ENCODE data around the gene MATN1. TPM values are rescaled to one million over a fixed set of nuclear protein-coding genes. Genes with fewer than 3 reads are reported as not detected.

Gene MATN1
- total RNA-seq, 1 experiment from 2014 or later, result 0.47 TPM

DNA sequence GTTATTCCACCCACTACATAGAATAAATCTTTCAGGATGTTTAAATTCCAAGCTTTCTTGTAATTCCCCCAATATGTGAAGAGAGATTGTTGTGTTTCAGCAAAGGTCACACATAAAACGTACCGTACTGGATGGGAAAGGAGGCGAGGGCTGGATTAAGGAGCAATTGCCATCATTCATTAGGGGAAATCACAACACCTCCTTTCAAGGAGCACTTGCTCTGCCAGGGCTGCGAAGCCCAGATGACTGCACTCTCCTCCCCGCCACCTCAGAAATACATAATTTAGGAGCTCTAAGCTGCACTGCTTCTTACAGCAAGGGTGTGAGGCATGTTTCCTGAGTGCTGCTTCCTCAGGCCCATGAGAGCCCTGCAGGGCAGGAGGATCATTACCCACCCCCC lies 29.6 kb downstream of the MATN1 start:
- Mint-ChIP-seq H3K27me3 (ENCODE audit: insufficient read depth, unreplicated experiment) (no peaks in the 10 kb centered on the region), H3K36me3 (ENCODE audit: insufficient read depth, unreplicated experiment) (no peaks in the 10 kb centered on the region), H3K9me3 (ENCODE audit: unreplicated experiment) (no peaks in the 10 kb centered on the region), H3K4me1 (ENCODE audit: insufficient read depth, unreplicated experiment) (peaks cover 13% of the 10 kb centered on the region), H3K27ac (ENCODE audit: low read depth, unreplicated experiment) (no peak overlapping the region), H3K4me3 (ENCODE audit: unreplicated experiment) (no peak overlapping the region)
- DNase-seq (ENCODE audit: unreplicated experiment), result no peak
- intact Hi-C loops (cut with micrococcal nuclease), result no loop called here
- TF ChIP-seq CTCF (IDR thresholded peaks at IDR 0.05; ENCODE audit: unreplicated experiment), result no peak
- CTCF ChIA-PET, result no interaction called here
- BruUV-seq (replicated peaks), result no TSS peak
- POLR2A ChIA-PET, result no interaction called here

GRCh38 chr1:30693366-30693765 lies 30.0 kb downstream of the MATN1 start:
- H3K27ac Mint-ChIP-seq (ENCODE audit: low read depth, unreplicated experiment), result no peak overlapping the region
- no peak overlapping the region for H3K4me3 Mint-ChIP-seq (ENCODE audit: unreplicated experiment)
- no peaks in the 10 kb centered on the region for H3K36me3 Mint-ChIP-seq (ENCODE audit: insufficient read depth, unreplicated experiment)
- intact Hi-C loops (cut with micrococcal nuclease), result no loop called here
- ChIA-PET CTCF (no interaction called here), POLR2A (interaction anchor here (0.6 kb wide), 1 partner anchor 18 kb away, joined by 4 read pairs; no protein-coding TSS in a partner anchor)
- H3K4me1 Mint-ChIP-seq (ENCODE audit: insufficient read depth, unreplicated experiment), result peaks cover 13% of the 10 kb centered on the region
- no peaks in the 10 kb centered on the region for H3K27me3 Mint-ChIP-seq (ENCODE audit: insufficient read depth, unreplicated experiment)
- BruUV-seq (replicated peaks), result no TSS peak
- no peak for DNase-seq (ENCODE audit: unreplicated experiment)
- no peaks in the 10 kb centered on the region for H3K9me3 Mint-ChIP-seq (ENCODE audit: unreplicated experiment)
- TF ChIP-seq CTCF (IDR thresholded peaks at IDR 0.05; ENCODE audit: unreplicated experiment), result no peak

DNA sequence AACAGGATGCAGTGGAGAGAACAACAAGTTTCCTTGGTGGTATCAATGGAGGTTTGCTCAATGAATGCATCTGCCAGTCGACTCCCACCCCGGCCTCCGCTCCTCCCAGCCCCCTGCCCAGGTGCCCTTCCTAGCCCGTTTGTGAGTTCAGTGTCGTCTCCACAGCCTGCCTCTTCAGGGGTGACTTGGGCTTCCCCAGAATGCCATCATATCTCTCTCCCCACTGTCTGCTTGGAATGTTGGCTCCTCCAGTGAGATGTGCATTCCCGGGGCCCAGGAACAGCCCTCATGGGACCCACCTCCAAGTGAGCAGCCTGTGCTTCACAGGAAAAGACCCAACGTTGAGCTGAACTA lies 30.5 kb downstream of the MATN1 start:
- POLR2A ChIA-PET, result interaction anchor here (0.6 kb wide), 1 partner anchor 18 kb away, joined by 4 read pairs; no protein-coding TSS in a partner anchor
- Mint-ChIP-seq H3K9me3 (ENCODE audit: unreplicated experiment) (no peaks in the 10 kb centered on the region), H3K36me3 (ENCODE audit: insufficient read depth, unreplicated experiment) (no peaks in the 10 kb centered on the region), H3K4me1 (ENCODE audit: insufficient read depth, unreplicated experiment) (peaks cover 13% of the 10 kb centered on the region), H3K27me3 (ENCODE audit: insufficient read depth, unreplicated experiment) (no peaks in the 10 kb centered on the region), H3K27ac (ENCODE audit: low read depth, unreplicated experiment) (no peak overlapping the region), H3K4me3 (ENCODE audit: unreplicated experiment) (no peak overlapping the region)
- CTCF ChIA-PET, result no interaction called here
- TF ChIP-seq CTCF (IDR thresholded peaks at IDR 0.05; ENCODE audit: unreplicated experiment), result no peak
- intact Hi-C loops (cut with micrococcal nuclease), result no loop called here
- DNase-seq (ENCODE audit: unreplicated experiment), result no peak
- no TSS peak for BruUV-seq (replicated peaks)

GRCh38 chr1:30692201-30692947 lies 31.0 kb downstream of the MATN1 start:
- H3K9me3 Mint-ChIP-seq (ENCODE audit: unreplicated experiment), result no peaks in the 10 kb centered on the region
- ChIA-PET CTCF (interaction anchor here (0.6 to 0.9 kb wide), 2 partner anchors 16 to 1159 kb away, joined by 3 to 5 read pairs; no protein-coding TSS in a partner anchor), POLR2A (interaction anchor here (1.3 kb wide), 1 partner anchor 14 kb away, joined by 3 read pairs; no protein-coding TSS in a partner anchor)
- intact Hi-C loops (cut with micrococcal nuclease), result no loop called here
- no TSS peak for BruUV-seq (replicated peaks)
- DNase-seq (ENCODE audit: unreplicated experiment), result no peak
- no peaks in the 10 kb centered on the region for H3K27me3 Mint-ChIP-seq (ENCODE audit: insufficient read depth, unreplicated experiment)
- no peak overlapping the region for H3K4me3 Mint-ChIP-seq (ENCODE audit: unreplicated experiment)
- H3K27ac Mint-ChIP-seq (ENCODE audit: low read depth, unreplicated experiment), result no peak overlapping the region
- no peaks in the 10 kb centered on the region for H3K36me3 Mint-ChIP-seq (ENCODE audit: insufficient read depth, unreplicated experiment)
- H3K4me1 Mint-ChIP-seq (ENCODE audit: insufficient read depth, unreplicated experiment), result peaks cover 13% of the 10 kb centered on the region
- TF ChIP-seq CTCF (IDR thresholded peaks at IDR 0.05; ENCODE audit: unreplicated experiment), result no peak
